PC-3 (cell line): Measurements from ENCODE around the gene TRIM66. TPM values are rescaled to one million over a fixed set of nuclear protein-coding genes. Genes with fewer than 3 reads are reported as not detected.

Experiments used
- ATAC-seq: fragments of 200-7000 bp; cut with Tn5 transposase; 2 replicates; pipeline ENCODE4 v1.9.1; 2020; ENCODE audit warnings: mild to moderate bottlenecking, moderate library complexity
- BruUV-seq: library from RNA; stranded (reverse); fragments of 400-500 nt; replicated peaks from 2 replicates; lab custom pipeline; 2021; lab: Mats Ljungman, UMichigan
- CTCF ChIA-PET: fragments of 300-600 bp; sonication (Branson Sonifier 250); formaldehyde crosslinking; loops from one replicate; lab custom pipeline; 2022; ENCODE audit warnings: antibody characterized with exemption; lab: Charles Lee
- POLR2A ChIA-PET: fragments of 300-600 bp; sonication (Branson Sonifier 250); formaldehyde crosslinking; loops from one replicate; lab custom pipeline; 2022; ENCODE audit warnings: antibody characterized with exemption; ENCODE audit not compliant: unreplicated experiment; lab: Charles Lee
- DNase-seq: peaks from one replicate; pipeline ENCODE4 v3.0.0-alpha.2; 2015
- H2AFZ ChIP-seq: fragments of 300-600 bp; sonication (generic); 2 replicates; pipeline ENCODE4 v1.6.0; 2016; ENCODE audit warnings: antibody characterized with exemption, low read length
- H3F3A ChIP-seq: fragments of 300-600 bp; sonication (generic); one replicate; pipeline ENCODE4 v1.6.0; 2017; ENCODE audit warnings: antibody characterized with exemption, low read length, control low read depth, mild to moderate bottlenecking; ENCODE audit not compliant: unreplicated experiment
- H3K27ac ChIP-seq: fragments of 300-600 bp; sonication (generic); 2 replicates; pipeline ENCODE4 v1.5.1; 2016; ENCODE audit warnings: mild to moderate bottlenecking, low read length
- H3K27me3 ChIP-seq: fragments of 300-600 bp; sonication (generic); 2 replicates; pipeline ENCODE4 v1.6.1; 2016; ENCODE audit warnings: low read length, mixed read lengths
- H3K36me3 ChIP-seq: fragments of 300-600 bp; sonication (generic); 2 replicates; pipeline ENCODE4 v1.6.1; 2016; ENCODE audit warnings: low read depth, mixed run types, low read length, mixed read lengths
- H3K4me1 ChIP-seq: fragments of 300-600 bp; sonication (generic); 2 replicates; pipeline ENCODE4 v1.5.1; 2016; ENCODE audit warnings: low read length; ENCODE audit not compliant: insufficient read depth
- H3K4me2 ChIP-seq: fragments of 300-600 bp; sonication (generic); 2 replicates; pipeline ENCODE4 v1.6.0; 2016; ENCODE audit warnings: low read length
- H3K4me3 ChIP-seq: fragments of 300-600 bp; sonication (generic); 2 replicates; pipeline ENCODE4 v1.5.1; 2016; ENCODE audit warnings: mild to moderate bottlenecking, low read length, mixed read lengths
- H3K79me2 ChIP-seq: fragments of 300-600 bp; sonication (generic); 2 replicates; pipeline ENCODE4 v1.6.1; 2017; ENCODE audit warnings: low read length, mixed read lengths
- H3K9ac ChIP-seq: fragments of 300-600 bp; sonication (generic); 2 replicates; pipeline ENCODE4 v1.6.0; 2016; ENCODE audit warnings: mild to moderate bottlenecking, low read length
- H3K9me2 ChIP-seq: fragments of 300-600 bp; sonication (generic); replicated peaks from 2 replicates; pipeline ENCODE4 v1.6.1; 2016; ENCODE audit warnings: mixed run types, low read length, mixed read lengths
- H3K9me3 ChIP-seq: fragments of 300-600 bp; sonication (generic); 2 replicates; pipeline ENCODE4 v1.6.1; 2016; ENCODE audit warnings: low read length, mixed read lengths
- H4K20me1 ChIP-seq: fragments of 300-600 bp; sonication (generic); 2 replicates; pipeline ENCODE4 v1.6.1; 2016; ENCODE audit warnings: low read length, mixed read lengths
- EZH2 ChIP-seq: fragments of 300-600 bp; sonication (generic); IDR thresholded peaks from one replicate; pipeline ENCODE4 v1.6.1; 2017; ENCODE audit warnings: antibody characterized with exemption, mild to moderate bottlenecking, low read length; ENCODE audit not compliant: unreplicated experiment
- EZH2phosphoT487 ChIP-seq: fragments of 300-600 bp; sonication (generic); IDR thresholded peaks from 2 replicates; pipeline ENCODE4 v1.6.1; 2018; ENCODE audit warnings: mild to moderate bottlenecking, antibody characterized with exemption, low read length, borderline replicate concordance
- intact Hi-C: fragments of 100-400 bp; cut with micrococcal nuclease; formaldehyde crosslinking; loops from 2 replicates; pipeline ENCODE4 v1.9.0; 2023
- total RNA-seq: library from RNA; depleted of rRNA; stranded (reverse); fragments of >200 nt; gene quantifications from 2 replicates; pipeline ENCODE4 v1.2.3, GENCODE V29; 2014
- TF ChIP-seq, protein P1 (sequence below): fragments of 300-600 bp; sonication (generic); conservative IDR thresholded peaks from 2 replicates; pipeline ENCODE4 v1.5.1; 2017; ENCODE audit warnings: antibody characterized with exemption, low read depth, mild to moderate bottlenecking, low read length

The TRIM66 gene
- total RNA-seq, 1 experiment from 2014 or later = 5.5 TPM

GRCh38 chr11:8693010-8693551 lies 10.6 kb upstream of the TRIM66 start:
- Histone ChIP-seq H3F3A (peaks cover 6% of the 10 kb centered on the region), H3K4me1 (peaks cover 13% of the 10 kb centered on the region), H3K36me3 (peaks cover 22% of the 10 kb centered on the region), H3K9me2 (no peaks in the 10 kb centered on the region), H3K4me2 (no peak overlapping the region), H3K79me2 (peaks cover 30% of the 10 kb centered on the region), H3K27ac (no peak overlapping the region), H3K4me3 (no peak overlapping the region), H3K27me3 (no peaks in the 10 kb centered on the region), H3K9ac (no peak overlapping the region), H3K9me3 (no peaks in the 10 kb centered on the region), H4K20me1 (no peaks in the 10 kb centered on the region), H2AFZ (no peak overlapping the region)
- TF ChIP-seq, protein P1, sequence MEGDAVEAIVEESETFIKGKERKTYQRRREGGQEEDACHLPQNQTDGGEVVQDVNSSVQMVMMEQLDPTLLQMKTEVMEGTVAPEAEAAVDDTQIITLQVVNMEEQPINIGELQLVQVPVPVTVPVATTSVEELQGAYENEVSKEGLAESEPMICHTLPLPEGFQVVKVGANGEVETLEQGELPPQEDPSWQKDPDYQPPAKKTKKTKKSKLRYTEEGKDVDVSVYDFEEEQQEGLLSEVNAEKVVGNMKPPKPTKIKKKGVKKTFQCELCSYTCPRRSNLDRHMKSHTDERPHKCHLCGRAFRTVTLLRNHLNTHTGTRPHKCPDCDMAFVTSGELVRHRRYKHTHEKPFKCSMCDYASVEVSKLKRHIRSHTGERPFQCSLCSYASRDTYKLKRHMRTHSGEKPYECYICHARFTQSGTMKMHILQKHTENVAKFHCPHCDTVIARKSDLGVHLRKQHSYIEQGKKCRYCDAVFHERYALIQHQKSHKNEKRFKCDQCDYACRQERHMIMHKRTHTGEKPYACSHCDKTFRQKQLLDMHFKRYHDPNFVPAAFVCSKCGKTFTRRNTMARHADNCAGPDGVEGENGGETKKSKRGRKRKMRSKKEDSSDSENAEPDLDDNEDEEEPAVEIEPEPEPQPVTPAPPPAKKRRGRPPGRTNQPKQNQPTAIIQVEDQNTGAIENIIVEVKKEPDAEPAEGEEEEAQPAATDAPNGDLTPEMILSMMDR = no peak
- no peak for ATAC-seq
- intact Hi-C loops = no loop called here
- POLR2A ChIA-PET = no interaction called here
- CTCF ChIA-PET = no interaction called here
- no peak for DNase-seq
- no TSS peak for BruUV-seq

GRCh38 chr11:8692417-8692816 lies 10.0 kb upstream of the TRIM66 start:
- peaks cover 19% of the 10 kb centered on the region for H3K36me3 ChIP-seq
- BruUV-seq = no TSS peak
- no peak overlapping the region for H3K27ac ChIP-seq
- no peaks in the 10 kb centered on the region for H3K9me3 ChIP-seq
- no peaks in the 10 kb centered on the region for H3K9me2 ChIP-seq
- H3K4me3 ChIP-seq = no peak overlapping the region
- no peak overlapping the region for H3K4me2 ChIP-seq
- DNase-seq = no peak
- intact Hi-C loops = no loop called here
- CTCF ChIA-PET = no interaction called here
- H3K79me2 ChIP-seq = peaks cover 30% of the 10 kb centered on the region
- no peak for ATAC-seq
- POLR2A ChIA-PET = no interaction called here
- H3K27me3 ChIP-seq = no peaks in the 10 kb centered on the region
- H3K9ac ChIP-seq = no peak overlapping the region
- peaks cover 9% of the 10 kb centered on the region for H3F3A ChIP-seq
- H3K4me1 ChIP-seq = peaks cover 19% of the 10 kb centered on the region
- no peak overlapping the region for H2AFZ ChIP-seq
- H4K20me1 ChIP-seq = no peaks in the 10 kb centered on the region
- no peak for TF ChIP-seq EZH2phosphoT487
- TF ChIP-seq, protein P1 = no peak
- no peak for TF ChIP-seq EZH2

GRCh38 chr11:8691601-8692000 lies 9.1 kb upstream of the TRIM66 start:
- Histone ChIP-seq H3K9me3 (no peaks in the 10 kb centered on the region), H3K9ac (no peak overlapping the region), H3K4me2 (no peak overlapping the region), H3K79me2 (peaks cover 30% of the 10 kb centered on the region), H3K9me2 (no peaks in the 10 kb centered on the region), H3K4me3 (no peak overlapping the region), H2AFZ (no peak overlapping the region), H3F3A (peaks cover 14% of the 10 kb centered on the region), H3K4me1 (peaks cover 27% of the 10 kb centered on the region), H3K27me3 (no peaks in the 10 kb centered on the region), H3K36me3 (peaks cover 23% of the 10 kb centered on the region), H4K20me1 (no peaks in the 10 kb centered on the region), H3K27ac (no peak overlapping the region)
- ChIA-PET CTCF (no interaction called here), POLR2A (no interaction called here)
- intact Hi-C loops = no loop called here
- no TSS peak for BruUV-seq
- TF ChIP-seq EZH2 = no peak
- TF ChIP-seq, protein P1 = no peak
- no peak for TF ChIP-seq EZH2phosphoT487
- DNase-seq (no peak), ATAC-seq (no peak)
